BLaER1 treated with 17β-estradiol and CSF1 and Interleukin-3, amounts not matched to agents 10 nM and 100 nM (cell line): ENCODE data around the gene GRK6.

ENCODE experiments used
- H3K27ac ChIP-seq, 11 experiments: shearing (Covaris generic); formaldehyde crosslinking; 2 replicates each; pipeline ENCODE4 v1.8.1; 2022
- H3K27me3 ChIP-seq, 11 experiments: shearing (Covaris generic); formaldehyde crosslinking; 2 replicates each; pipeline ENCODE4 v1.8.1; 2022
- H3K36me3 ChIP-seq, 11 experiments: shearing (Covaris generic); formaldehyde crosslinking; 2 replicates each; pipeline ENCODE4 v1.8.1; 2022
- H3K4me1 ChIP-seq, 10 experiments: shearing (Covaris generic); formaldehyde crosslinking; 2 replicates each; pipeline ENCODE4 v1.8.1; 2022
- H3K4me2 ChIP-seq, 11 experiments: shearing (Covaris generic); formaldehyde crosslinking; 2 replicates each; pipeline ENCODE4 v1.8.1; 2022
- H3K4me3 ChIP-seq, 10 experiments: shearing (Covaris generic); formaldehyde crosslinking; 2 replicates each; pipeline ENCODE4 v1.8.1; 2022
- H3K9ac ChIP-seq, 11 experiments: shearing (Covaris generic); formaldehyde crosslinking; 2 replicates each; pipeline ENCODE4 v1.8.1; 2022
- H3K9me3 ChIP-seq, 11 experiments: shearing (Covaris generic); formaldehyde crosslinking; replicated peaks in 1 of 11; 2 replicates each; pipeline ENCODE4 v1.8.1; 2022
- H4K20me1 ChIP-seq, 11 experiments: shearing (Covaris generic); formaldehyde crosslinking; 2 replicates each; pipeline ENCODE4 v1.8.1; 2022
- Cebpa-rat ChIP-seq, 11 experiments: shearing (Covaris generic); IDR thresholded peaks; 2 replicates each; pipeline ENCODE4 v1.8.1; 2022

The GRK6 gene

GRCh38 chr5:177425801-177426565 is 493 bp upstream of the GRK6 start:
- peak overlapping the region; percentile 75 to 99 (median 86) for H3K27ac ChIP-seq
- peak overlapping the region; percentile 81 to 99 (median 86) for H3K9ac ChIP-seq
- H3K9me3 ChIP-seq, result no peaks in the 10 kb centered on the region
- no peak for TF ChIP-seq Cebpa-rat (IDR thresholded peaks at IDR 0.05)
- peaks cover 0 to 19% (median 0%) of the 10 kb centered on the region in 11 experiments; a peak in 3 of 22 replicates for H4K20me1 ChIP-seq
- peak overlapping the region; percentile 52 to 91 (median 66) for H3K4me3 ChIP-seq
- H3K36me3 ChIP-seq, result peaks cover 0 to 14% (median 8%) of the 10 kb centered on the region in 11 experiments; a peak in 11 of 22 replicates
- H3K27me3 ChIP-seq, result no peaks in the 10 kb centered on the region
- peaks cover 39 to 48% (median 46%) of the 10 kb centered on the region in 10 experiments for H3K4me1 ChIP-seq
- H3K4me2 ChIP-seq, result peak overlapping the region; percentile 66 to 89 (median 86)

GRCh38 chr5:177427211-177427822 is 841 bp downstream of the GRK6 start:
- peaks cover 1 to 26% (median 13%) of the 10 kb centered on the region in 11 experiments; a peak in 20 of 22 replicates for H3K36me3 ChIP-seq
- H3K27ac ChIP-seq, result peak overlapping the region; percentile 87 to 99 (median 99)
- peak overlapping the region; percentile 75 to 99 (median 91) for H3K4me3 ChIP-seq
- peak overlapping the region; percentile 95 to 99 (median 98) for H3K4me2 ChIP-seq
- TF ChIP-seq Cebpa-rat (IDR thresholded peaks at IDR 0.05), result no peak
- no peaks in the 10 kb centered on the region for H3K27me3 ChIP-seq
- peaks cover 52 to 61% (median 59%) of the 10 kb centered on the region in 10 experiments for H3K4me1 ChIP-seq
- H4K20me1 ChIP-seq, result peaks cover 0 to 21% (median 0%) of the 10 kb centered on the region in 11 experiments; a peak in 7 of 22 replicates
- H3K9me3 ChIP-seq, result no peaks in the 10 kb centered on the region
- peak overlapping the region; percentile 95 to 99 (median 99) for H3K9ac ChIP-seq

- Histone ChIP-seq H3K27ac (peak overlapping the region; percentile 87 to 99 (median 99)), H3K27me3 (no peaks in the 10 kb centered on the region), H3K4me2 (peak overlapping the region; percentile 95 to 99 (median 98)), H3K9me3 (no peaks in the 10 kb centered on the region), H3K9ac (peak overlapping the region; percentile 95 to 99 (median 99)), H3K4me1 (peaks cover 59 to 69% (median 66%) of the 10 kb centered on the region in 10 experiments), H3K36me3 (peaks cover 9 to 33% (median 20%) of the 10 kb centered on the region in 11 experiments), H3K4me3 (peak overlapping the region; percentile 75 to 99 (median 91)), H4K20me1 (peaks cover 0 to 25% (median 0%) of the 10 kb centered on the region in 11 experiments; a peak in 8 of 22 replicates)
- no peak for TF ChIP-seq Cebpa-rat (IDR thresholded peaks at IDR 0.05)
Measured at GRCh38 chr5:177427919-177428573, 1.6 kb downstream of the GRK6 start.

GRCh38 chr5:177428574-177429217 is 2.2 kb downstream of the GRK6 start:
- Histone ChIP-seq H4K20me1 (peaks cover 0 to 25% (median under 1%) of the 10 kb centered on the region in 11 experiments; a peak in 9 of 22 replicates), H3K4me2 (peak overlapping the region; percentile 95 to 99 (median 98)), H3K9ac (peak overlapping the region; percentile 95 to 99 (median 99)), H3K27me3 (no peaks in the 10 kb centered on the region), H3K4me3 (peak overlapping the region; percentile 75 to 99 (median 91)), H3K9me3 (no peaks in the 10 kb centered on the region), H3K36me3 (peaks cover 15 to 40% (median 27%) of the 10 kb centered on the region in 11 experiments), H3K27ac (peak overlapping the region; percentile 87 to 99 (median 99)), H3K4me1 (peaks cover 66 to 75% (median 73%) of the 10 kb centered on the region in 10 experiments)
- TF ChIP-seq Cebpa-rat (IDR thresholded peaks at IDR 0.05), result no peak

GRCh38 chr5:177429248-177430040 is 3.0 kb downstream of the GRK6 start:
- Histone ChIP-seq H3K36me3 (peaks cover 23 to 47% (median 34%) of the 10 kb centered on the region in 11 experiments), H3K4me2 (peak overlapping the region; percentile 95 to 99 (median 98)), H3K27ac (peak overlapping the region; percentile 87 to 99 (median 99)), H3K9ac (peak overlapping the region; percentile 95 to 99 (median 99)), H3K4me3 (peak overlapping the region; percentile 75 to 99 (median 91); a peak in 17 of 20 replicates), H3K27me3 (no peaks in the 10 kb centered on the region), H3K4me1 (peaks cover 73 to 83% (median 80%) of the 10 kb centered on the region in 10 experiments), H4K20me1 (peaks cover 0 to 25% (median 6%) of the 10 kb centered on the region in 11 experiments; a peak in 10 of 22 replicates), H3K9me3 (no peaks in the 10 kb centered on the region)
- TF ChIP-seq Cebpa-rat (IDR thresholded peaks at IDR 0.05), result peak; percentile 49 to 95 (median 87); a peak in 19 of 22 replicates

GRCh38 chr5:177430140-177430951 is 3.9 kb downstream of the GRK6 start:
- Histone ChIP-seq H3K4me2 (peak overlapping the region; percentile 95 to 99 (median 98)), H3K9me3 (no peaks in the 10 kb centered on the region), H3K36me3 (peaks cover 32 to 56% (median 43%) of the 10 kb centered on the region in 11 experiments), H3K27ac (peak overlapping the region; percentile 56 to 99 (median 99)), H3K9ac (peak overlapping the region; percentile 62 to 99 (median 99)), H4K20me1 (peaks cover 0 to 33% (median 12%) of the 10 kb centered on the region in 11 experiments; a peak in 10 of 22 replicates), H3K4me3 (peak overlapping the region; percentile 32 to 99 (median 54); a peak in 17 of 20 replicates), H3K27me3 (no peaks in the 10 kb centered on the region), H3K4me1 (peaks cover 69 to 85% (median 81%) of the 10 kb centered on the region in 10 experiments)
- no peak for TF ChIP-seq Cebpa-rat (IDR thresholded peaks at IDR 0.05)

- TF ChIP-seq Cebpa-rat (IDR thresholded peaks at IDR 0.05), result no peak
- Histone ChIP-seq H3K4me3 (peak overlapping the region in 8 of 10 experiments; percentile 29 to 99 (median 54); a peak in 12 of 20 replicates), H3K36me3 (peaks cover 38 to 62% (median 49%) of the 10 kb centered on the region in 11 experiments)
Measured at GRCh38 chr5:177430972-177431316, 4.5 kb downstream of the GRK6 start.

More at GRCh38 chr5:177430972-177431316, 4.5 kb downstream of the GRK6 start:
- Histone ChIP-seq H3K4me1 (peaks cover 64 to 81% (median 76%) of the 10 kb centered on the region in 10 experiments), H3K9me3 (no peaks in the 10 kb centered on the region), H3K4me2 (peak overlapping the region; percentile 95 to 99 (median 98)), H3K27me3 (no peaks in the 10 kb centered on the region), H4K20me1 (peaks cover 0 to 39% (median 13%) of the 10 kb centered on the region in 11 experiments; a peak in 10 of 22 replicates), H3K27ac (peak overlapping the region; percentile 56 to 99 (median 99)), H3K9ac (peak overlapping the region; percentile 62 to 99 (median 99); a peak in 21 of 22 replicates)
